ENCODE data around the gene SHROOM3. TPM values are rescaled to one million over a fixed set of nuclear protein-coding genes. Genes with fewer than 3 reads are reported as not detected.

Gene SHROOM3
- total and polyA plus RNA-seq, 4 donors, result 14.4 to 75.1 (median 47.3) TPM

- H3K36me3 ChIP-seq (ENCODE audit: control insufficient read depth in 4 of 4, insufficient read depth in 4 of 4, low read length in 4 of 4), result peaks cover 0 to 6% (median 0%) of the 10 kb centered on the region in 4 donors
- H3K4me3 ChIP-seq, result no peak overlapping the region
- peaks cover 6 to 20% (median 12%) of the 10 kb centered on the region in 5 donors for H3K4me1 ChIP-seq (ENCODE audit: control insufficient read depth in 5 of 5, insufficient read depth in 5 of 5, low read length in 5 of 5)
- H3K27ac ChIP-seq (ENCODE audit: low read depth in 1 of 2, low read length in 1 of 2), result no peak overlapping the region
- H3K9ac ChIP-seq (ENCODE audit: insufficient read depth in 1 of 2, low read length in 2 of 2), result no peak overlapping the region
- DNase-seq, result no peak
- no peaks in the 10 kb centered on the region for H3K9me3 ChIP-seq (ENCODE audit: control insufficient read depth in 4 of 4, insufficient read depth in 3 of 4, low read length in 3 of 4)
- TF ChIP-seq CTCF (IDR thresholded peaks at IDR 0.05; ENCODE audit: control extremely low read depth, extremely low read depth), result no peak
- WGBS, 2 donors, result 79 to 88% methylated on average over 6 of the region's 6 CpGs
- no peaks in the 10 kb centered on the region for H3K27me3 ChIP-seq (ENCODE audit: control insufficient read depth in 3 of 3, insufficient read depth in 3 of 3, low read length in 2 of 3)
- ATAC-seq (ENCODE audit: insufficient read depth, low FRiP score), result no peak
Measured at GRCh38 chr4:76706581-76706980, 271.6 kb downstream of the SHROOM3 start.

GRCh38 chr4:76708971-76709771 lies 274.1 kb downstream of the SHROOM3 start:
- Histone ChIP-seq H3K27me3 (ENCODE audit: control insufficient read depth in 3 of 3, insufficient read depth in 3 of 3, low read length in 2 of 3) (no peaks in the 10 kb centered on the region), H3K9ac (ENCODE audit: insufficient read depth in 1 of 2, low read length in 2 of 2) (no peak overlapping the region), H3K4me3 (no peak overlapping the region), H3K4me1 (ENCODE audit: control insufficient read depth in 5 of 5, insufficient read depth in 5 of 5, low read length in 5 of 5) (peaks cover 4 to 17% (median 9%) of the 10 kb centered on the region in 5 donors), H3K27ac (ENCODE audit: low read depth in 1 of 2, low read length in 1 of 2) (peak overlapping the region in 1 of 2 donors; percentile 30), H3K36me3 (ENCODE audit: control insufficient read depth in 4 of 4, insufficient read depth in 4 of 4, low read length in 4 of 4) (peaks cover 0 to 6% (median 0%) of the 10 kb centered on the region in 4 donors), H3K9me3 (ENCODE audit: control insufficient read depth in 4 of 4, insufficient read depth in 3 of 4, low read length in 3 of 4) (no peaks in the 10 kb centered on the region)
- peak in 2 of 3 donors; percentile 44 to 74 for DNase-seq
- WGBS, 2 donors, result 71% methylated on average over 5 of the region's 5 CpGs
- TF ChIP-seq CTCF (IDR thresholded peaks at IDR 0.05; ENCODE audit: control extremely low read depth, extremely low read depth), result no peak
- peak; percentile 27 for ATAC-seq (ENCODE audit: insufficient read depth, low FRiP score)

- no peak overlapping the region for H3K27ac ChIP-seq (ENCODE audit: low read depth in 1 of 2, low read length in 1 of 2)
- peak; percentile 25 for ATAC-seq (ENCODE audit: insufficient read depth, low FRiP score)
- WGBS, 2 donors, result 64 to 73% methylated on average over 7 of the region's 7 CpGs
Measured at GRCh38 chr4:76709772-76710090, 274.7 kb downstream of the SHROOM3 start.

More at GRCh38 chr4:76709772-76710090, 274.7 kb downstream of the SHROOM3 start:
- no peak overlapping the region for H3K9ac ChIP-seq (ENCODE audit: insufficient read depth in 1 of 2, low read length in 2 of 2)
- no peak overlapping the region for H3K4me3 ChIP-seq
- peaks cover 0 to 6% (median 0%) of the 10 kb centered on the region in 4 donors for H3K36me3 ChIP-seq (ENCODE audit: control insufficient read depth in 4 of 4, insufficient read depth in 4 of 4, low read length in 4 of 4)
- TF ChIP-seq CTCF (IDR thresholded peaks at IDR 0.05; ENCODE audit: control extremely low read depth, extremely low read depth), result no peak
- H3K4me1 ChIP-seq (ENCODE audit: control insufficient read depth in 5 of 5, insufficient read depth in 5 of 5, low read length in 5 of 5), result peaks cover under 1 to 14% (median 5%) of the 10 kb centered on the region in 5 donors
- no peaks in the 10 kb centered on the region for H3K9me3 ChIP-seq (ENCODE audit: control insufficient read depth in 4 of 4, insufficient read depth in 3 of 4, low read length in 3 of 4)
- DNase-seq, result no peak
- no peaks in the 10 kb centered on the region for H3K27me3 ChIP-seq (ENCODE audit: control insufficient read depth in 3 of 3, insufficient read depth in 3 of 3, low read length in 2 of 3)
